Measurements from ENCODE around the gene VSTM5. TPM values are rescaled to one million over a fixed set of nuclear protein-coding genes. Genes with fewer than 3 reads are reported as not detected.

VSTM5 gene
- polyA plus RNA-seq, 1 of the 3 experiments (the other 2 are of a cell fraction), result 0.12 TPM

- TF ChIP-seq PBX3 (IDR thresholded peaks at IDR 0.05) (no peak), NRF1 (IDR thresholded peaks at IDR 0.05; ENCODE audit: low read depth, low read length) (no peak), YY1 (IDR thresholded peaks at IDR 0.05; ENCODE audit: low read depth) (no peak), CHD2 (IDR thresholded peaks at IDR 0.05; ENCODE audit: low read length, partially characterized antibody) (no peak), RCOR1 (IDR thresholded peaks at IDR 0.05; ENCODE audit: low read length) (no peak), MAX (IDR thresholded peaks at IDR 0.05; ENCODE audit: low read depth) (no peak)
Observed at GRCh38 chr11:93829598-93829997, 20.8 kb downstream of the VSTM5 start (continued).

- H3F3A ChIP-seq (replicated peaks; ENCODE audit: insufficient read depth), result no peaks in the 10 kb centered on the region
- no peaks in the 10 kb centered on the region for H3K9me2 ChIP-seq
- ChIA-PET CTCF (no interaction called here), POLR2A (no interaction called here)
- H3K9ac ChIP-seq, result no peak overlapping the region
- no peak for DNase-seq
- H3K27ac ChIP-seq (ENCODE audit: low read depth in 2 of 2, low read length in 1 of 2), result no peak overlapping the region
- no peaks in the 10 kb centered on the region for H3K36me3 ChIP-seq (replicated peaks in 1 of 2; ENCODE audit: control insufficient read depth in 1 of 2, insufficient read depth in 2 of 2, low read length in 1 of 2)
- no peak overlapping the region for H3K4me2 ChIP-seq
- H4K20me1 ChIP-seq (ENCODE audit: insufficient read depth), result no peaks in the 10 kb centered on the region
- no peaks in the 10 kb centered on the region for H3K9me3 ChIP-seq
- H3K27me3 ChIP-seq (ENCODE audit: insufficient read depth), result no peaks in the 10 kb centered on the region; the same call in 1 of the 2 replicates
- H3K4me3 ChIP-seq (ENCODE audit: low read depth in 2 of 2, low read length in 1 of 2), result no peak overlapping the region
- H3K79me2 ChIP-seq (ENCODE audit: insufficient read depth), result no peaks in the 10 kb centered on the region
- 58% methylated on average over 1 of the region's 1 CpG for WGBS (ENCODE audit: low lambda C conversion rate)
- no peaks in the 10 kb centered on the region for H3K4me1 ChIP-seq (ENCODE audit: control insufficient read depth in 1 of 2, insufficient read depth in 2 of 2, low read depth in 1 of 2, low read length in 1 of 2)
- TF ChIP-seq EZH2phosphoT487 (IDR thresholded peaks at IDR 0.05; ENCODE audit: borderline replicate concordance, low read depth) (no peak), IRF3 (IDR thresholded peaks at IDR 0.05; ENCODE audit: low read depth, low read length) (no peak), GABPA (IDR thresholded peaks at IDR 0.05; ENCODE audit: low read depth) (no peak), FOSL2 (IDR thresholded peaks at IDR 0.05; ENCODE audit: borderline replicate concordance, low read depth) (no peak), RAD21 (IDR thresholded peaks at IDR 0.05; ENCODE audit: low read length) (no peak), USF1 (IDR thresholded peaks at IDR 0.05; ENCODE audit: borderline replicate concordance, low read depth) (no peak), EP300 (IDR thresholded peaks at IDR 0.05; ENCODE audit: borderline replicate concordance in 1 of 2, low read depth in 1 of 2, low read length in 1 of 2) (no peak), MEF2A (IDR thresholded peaks at IDR 0.05; ENCODE audit: borderline replicate concordance, low read depth) (no peak), ELF1 (IDR thresholded peaks at IDR 0.05) (no peak), TCF12 (IDR thresholded peaks at IDR 0.05) (no peak)
- H2AFZ ChIP-seq (ENCODE audit: low read depth), result no peak overlapping the region
Observed at GRCh38 chr11:93827363-93827762, 23.1 kb downstream of the VSTM5 start.

Data from SK-N-SH (cell line).